ENCODE results near the gene OVOL2. TPM values are rescaled to one million over a fixed set of nuclear protein-coding genes. Genes with fewer than 3 reads are reported as not detected.

The OVOL2 gene
- total and polyA plus RNA-seq, 4 donors: 0.13 to 0.17 TPM; not detected in 2

DNA sequence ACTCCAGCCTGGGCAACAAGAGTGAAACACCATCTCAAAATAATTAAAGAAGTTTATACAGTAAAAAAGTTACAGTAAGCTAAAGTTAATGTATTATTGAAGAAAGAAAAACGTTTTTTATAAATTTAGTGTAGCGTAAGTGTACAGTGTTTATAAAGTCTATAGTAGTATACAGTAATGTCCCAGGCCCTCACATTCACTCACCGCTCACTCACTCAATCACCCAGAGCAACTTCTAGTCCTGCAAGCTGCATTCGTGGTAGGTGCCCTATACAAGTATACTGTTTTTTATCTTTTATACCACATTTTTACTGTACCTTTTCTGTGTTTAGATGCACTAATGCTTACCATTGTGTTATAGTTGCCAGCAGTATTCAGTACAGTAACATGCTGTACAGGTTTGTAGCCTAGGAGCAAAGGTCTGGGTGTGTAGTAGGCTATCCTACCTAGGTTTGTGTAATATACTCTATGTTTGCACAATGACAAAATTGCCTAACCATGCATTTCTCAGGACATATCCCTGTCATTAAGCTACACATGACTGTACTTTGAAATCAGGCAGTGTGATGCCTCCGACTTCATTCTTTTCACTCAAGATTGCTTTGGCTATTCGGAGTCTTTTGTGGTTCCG lies 72.2 kb downstream of the OVOL2 start (continued):
- TF ChIP-seq, protein P1, sequence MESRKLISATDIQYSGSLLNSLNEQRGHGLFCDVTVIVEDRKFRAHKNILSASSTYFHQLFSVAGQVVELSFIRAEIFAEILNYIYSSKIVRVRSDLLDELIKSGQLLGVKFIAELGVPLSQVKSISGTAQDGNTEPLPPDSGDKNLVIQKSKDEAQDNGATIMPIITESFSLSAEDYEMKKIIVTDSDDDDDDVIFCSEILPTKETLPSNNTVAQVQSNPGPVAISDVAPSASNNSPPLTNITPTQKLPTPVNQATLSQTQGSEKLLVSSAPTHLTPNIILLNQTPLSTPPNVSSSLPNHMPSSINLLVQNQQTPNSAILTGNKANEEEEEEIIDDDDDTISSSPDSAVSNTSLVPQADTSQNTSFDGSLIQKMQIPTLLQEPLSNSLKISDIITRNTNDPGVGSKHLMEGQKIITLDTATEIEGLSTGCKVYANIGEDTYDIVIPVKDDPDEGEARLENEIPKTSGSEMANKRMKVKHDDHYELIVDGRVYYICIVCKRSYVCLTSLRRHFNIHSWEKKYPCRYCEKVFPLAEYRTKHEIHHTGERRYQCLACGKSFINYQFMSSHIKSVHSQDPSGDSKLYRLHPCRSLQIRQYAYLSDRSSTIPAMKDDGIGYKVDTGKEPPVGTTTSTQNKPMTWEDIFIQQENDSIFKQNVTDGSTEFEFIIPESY (IDR thresholded peaks at IDR 0.05): peak; percentile 90
- TF ChIP-seq FOXA2 (IDR thresholded peaks at IDR 0.05): peak; percentile 83
- no peak for TF ChIP-seq NR2F2 (IDR thresholded peaks at IDR 0.05)
- TF ChIP-seq, protein P2, sequence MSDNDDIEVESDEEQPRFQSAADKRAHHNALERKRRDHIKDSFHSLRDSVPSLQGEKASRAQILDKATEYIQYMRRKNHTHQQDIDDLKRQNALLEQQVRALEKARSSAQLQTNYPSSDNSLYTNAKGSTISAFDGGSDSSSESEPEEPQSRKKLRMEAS (IDR thresholded peaks at IDR 0.05): peak; percentile 85

DNA sequence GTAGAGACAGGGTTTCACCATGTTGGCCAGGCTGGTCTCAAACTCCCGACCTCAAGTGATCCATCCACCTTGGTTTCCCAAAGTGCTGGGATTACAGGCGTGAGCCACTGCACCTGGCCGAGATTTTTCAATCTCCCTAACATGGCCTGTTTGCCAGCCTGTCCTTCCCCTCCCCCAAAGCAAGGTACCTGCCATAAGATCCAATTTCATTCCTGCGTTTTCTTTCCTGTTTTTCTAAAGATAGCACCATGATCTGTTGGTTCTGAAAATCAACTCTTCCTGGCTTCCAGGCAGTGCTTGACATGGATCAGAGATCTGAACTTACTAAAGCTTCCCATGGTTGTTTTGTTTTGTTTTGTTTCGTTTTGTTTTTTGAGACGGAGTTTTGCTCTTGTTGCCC lies 81.4 kb downstream of the OVOL2 start:
- no peak overlapping the region for H3K4me3 ChIP-seq (ENCODE audit: low read depth in 1 of 3, low read length in 3 of 3)
- DNase-seq (ENCODE audit: low spot score): no peak

More for the DNA sequence above, 81.4 kb downstream of the OVOL2 start:
- 97% methylated on average over 6 of the region's 6 CpGs for WGBS
- Histone ChIP-seq H3K4me1 (ENCODE audit: control insufficient read depth in 4 of 4, insufficient read depth in 4 of 4, low read length in 3 of 4) (peaks cover 2 to 16% (median 9%) of the 10 kb centered on the region in 4 donors), H3K9ac (ENCODE audit: low read depth in 1 of 2, low read length in 2 of 2) (no peak overlapping the region), H3K27ac (ENCODE audit: low read depth in 1 of 2, low read length in 2 of 2) (no peak overlapping the region), H3K27me3 (ENCODE audit: control insufficient read depth in 4 of 4, insufficient read depth in 4 of 4, low read length in 3 of 4) (no peaks in the 10 kb centered on the region), H3K36me3 (ENCODE audit: control insufficient read depth in 4 of 4, insufficient read depth in 3 of 4, low read depth in 1 of 4, low read length in 3 of 4) (peaks cover 0 to 8% (median 0%) of the 10 kb centered on the region in 4 donors), H3K9me3 (ENCODE audit: control insufficient read depth in 4 of 4, low read length in 3 of 4) (no peaks in the 10 kb centered on the region)
- TF ChIP-seq HNF4G (IDR thresholded peaks at IDR 0.05) (no peak), EGR1 (IDR thresholded peaks at IDR 0.05; ENCODE audit: low read depth in 2 of 2) (no peak), NR2F2 (IDR thresholded peaks at IDR 0.05) (no peak), TAF1 (conservative IDR thresholded peaks at IDR 0.05) (no peak), SP1 (IDR thresholded peaks at IDR 0.05) (no peak), YY1 (IDR thresholded peaks at IDR 0.05) (no peak)
- TF ChIP-seq, protein P1 (IDR thresholded peaks at IDR 0.05): no peak
- TF ChIP-seq, protein P2 (IDR thresholded peaks at IDR 0.05): no peak

Small RNAs within 50 kb of the gene (small RNA-seq; reads per million reads assigned to genes)
- gene RNU7-137P: not detected

Other genes with a start within 250 kb of the OVOL2 start
- gene SNX5, start 89.1 kb downstream of the OVOL2 start, total RNA-seq: 10 to 100 TPM; 51.6 to 77.8 TPM
- gene SNX5, start 89.1 kb downstream of the OVOL2 start, polyA plus RNA-seq: 10 to 100 TPM; 32.8 to 40.8 TPM
- 10 to 100 TPM in 1 of 2 donors, 1 to 10 TPM in 1; 5.9 to 26.8 TPM for gene MGME1, start 88.9 kb downstream of the OVOL2 start, total RNA-seq
- gene MGME1, start 88.9 kb downstream of the OVOL2 start, polyA plus RNA-seq: 1 to 10 TPM; 4.2 to 7.5 TPM
- gene KAT14, start 79.9 kb upstream of the OVOL2 start, total RNA-seq: 10 to 100 TPM in 1 of 2 donors, 1 to 10 TPM in 1; 5.5 to 10.2 TPM
- gene KAT14, start 79.9 kb upstream of the OVOL2 start, polyA plus RNA-seq: 1 to 10 TPM; 6.1 to 6.4 TPM
- 10 to 100 TPM in 1 of 2 donors, 1 to 10 TPM in 1; 3.5 to 10.2 TPM for gene PET117, start 79.9 kb upstream of the OVOL2 start, total RNA-seq
- 1 to 10 TPM; 7.4 to 10.0 TPM for gene PET117, start 79.9 kb upstream of the OVOL2 start, polyA plus RNA-seq
- 1 to 10 TPM; 8.4 to 9.5 TPM for gene ZNF133, start 230.6 kb upstream of the OVOL2 start, total RNA-seq
- 1 to 10 TPM; 3.4 to 3.6 TPM for gene ZNF133, start 230.6 kb upstream of the OVOL2 start, polyA plus RNA-seq